Endodermal cell (in vitro differentiated cells): ENCODE measurements around the gene HIC1. TPM values are rescaled to one million over a fixed set of nuclear protein-coding genes. Genes with fewer than 3 reads are reported as not detected.

Source experiments
- DNase-seq: peaks from one replicate; pipeline ENCODE4 v3.0.0-alpha.2; 2017
- H3K27ac ChIP-seq: 2 replicates; pipeline ENCODE4 v1.5.1; 2013; ENCODE audit warnings: mild to moderate bottlenecking, low read depth, low read length, moderate library complexity
- H3K27me3 ChIP-seq: 2 replicates; pipeline ENCODE4 v1.6.1; 2013; ENCODE audit warnings: mild to moderate bottlenecking, low read length, moderate library complexity; ENCODE audit not compliant: insufficient read depth, control insufficient read depth, poor library complexity, severe bottlenecking
- H3K36me3 ChIP-seq: 2 replicates; pipeline ENCODE4 v1.7.0; 2013; ENCODE audit warnings: mild to moderate bottlenecking, low read length, moderate library complexity; ENCODE audit not compliant: control insufficient read depth, insufficient read depth
- H3K4me1 ChIP-seq: one replicate; pipeline ENCODE4 v1.7.0; 2013; ENCODE audit warnings: low read length; ENCODE audit not compliant: control insufficient read depth, insufficient read depth
- H3K4me3 ChIP-seq: 2 replicates; pipeline ENCODE4 v1.5.1; 2013; ENCODE audit warnings: mild to moderate bottlenecking, low read length, moderate library complexity
- H3K9ac ChIP-seq: 2 replicates; pipeline ENCODE4 v1.6.1; 2013; ENCODE audit warnings: mild to moderate bottlenecking, low read length, moderate library complexity; ENCODE audit not compliant: poor library complexity, severe bottlenecking; ENCODE audit errors: extremely low read depth
- H3K9me3 ChIP-seq: 2 replicates; pipeline ENCODE4 v1.6.1; 2013; ENCODE audit warnings: mild to moderate bottlenecking, low read length, moderate library complexity; ENCODE audit not compliant: control insufficient read depth
- H3K27ac Mint-ChIP-seq: 2 replicates; pipeline ENCODE4 v1.8.0; 2020; ENCODE audit warnings: mixed read lengths
- H3K27me3 Mint-ChIP-seq: 2 replicates; pipeline ENCODE4 v1.8.0; 2021; ENCODE audit warnings: mild to moderate bottlenecking, mixed read lengths; ENCODE audit not compliant: insufficient read depth
- H3K36me3 Mint-ChIP-seq: 2 replicates; pipeline ENCODE4 v1.8.0; 2020; ENCODE audit warnings: low read depth, mixed read lengths
- H3K4me1 Mint-ChIP-seq: 2 replicates; pipeline ENCODE4 v1.8.0; 2020; ENCODE audit warnings: mixed read lengths
- H3K4me3 Mint-ChIP-seq: 2 replicates; pipeline ENCODE4 v1.8.0; 2020; ENCODE audit warnings: mild to moderate bottlenecking, moderate library complexity, mixed read lengths
- H3K9me3 Mint-ChIP-seq: 2 replicates; pipeline ENCODE4 v1.8.0; 2020; ENCODE audit warnings: mild to moderate bottlenecking, mixed read lengths
- CTCF ChIP-seq: fragments of 200-600 bp; sonication (generic); conservative IDR thresholded peaks from 2 replicates; pipeline ENCODE4 v1.5.0; 2021; ENCODE audit warnings: antibody characterized with exemption, mild to moderate bottlenecking
- WGBS, 2 experiments: methylation state at CpG; one replicate each; pipeline versions ENCODE4 v1.1.5 to v1.1.7; 2013; ENCODE audit warnings: missing lambda C conversion rate in 2 of 2, mixed read lengths in 1 of 2; ENCODE audit not compliant: insufficient coverage in 1 of 2, insufficient read length in 1 of 2; 5-methylcytosine and 5-hydroxymethylcytosine counted together
- total RNA-seq, 2 donors: library from RNA; stranded (reverse); fragmentation: NEBNext Ultra II Directional in 1 of 2; extraction: Animal tissue kit (Norgen Biotek cat#: 25700) in 1 of 2; gene quantifications; 2 replicates in 1 of 2; 3 replicates in 1 of 2; pipeline ENCODE4 v1.2.1, GENCODE V29; 2021

HIC1 gene
- total RNA-seq, 2 donors from 2014 or later: 0.13 to 0.57 TPM

- TF ChIP-seq CTCF: no peak
- Mint-ChIP-seq H3K4me3 (peak overlapping the region; percentile 84), H3K27me3 (peaks cover 27% of the 10 kb centered on the region), H3K36me3 (peaks cover 27% of the 10 kb centered on the region), H3K27ac (peak overlapping the region; percentile 70), H3K4me1 (peaks cover 19% of the 10 kb centered on the region), H3K9me3 (no peaks in the 10 kb centered on the region)
- 96 to 100% methylated on average over 4 to 5 of the region's 5 CpGs for WGBS, 2 experiments
- Histone ChIP-seq H3K9ac (peak overlapping the region; percentile 70), H3K9me3 (no peaks in the 10 kb centered on the region), H3K4me3 (peak overlapping the region; percentile 93), H3K4me1 (peaks cover 7% of the 10 kb centered on the region), H3K27ac (no peak overlapping the region), H3K36me3 (peaks cover 46% of the 10 kb centered on the region), H3K27me3 (no peaks in the 10 kb centered on the region)
- DNase-seq: no peak
Observed at GRCh38 chr17:2042933-2043332, 12.0 kb upstream of the HIC1 start.

- no peak overlapping the region for H3K27ac Mint-ChIP-seq
- no peaks in the 10 kb centered on the region for H3K9me3 Mint-ChIP-seq
- DNase-seq: no peak
- peaks cover 34% of the 10 kb centered on the region for H3K27me3 Mint-ChIP-seq
- no peak overlapping the region for H3K4me3 ChIP-seq
- H3K27me3 ChIP-seq: no peaks in the 10 kb centered on the region
- peak overlapping the region; percentile 84 for H3K4me3 Mint-ChIP-seq
- no peak for TF ChIP-seq CTCF
- H3K9me3 ChIP-seq: no peaks in the 10 kb centered on the region
- H3K27ac ChIP-seq: no peak overlapping the region
- H3K36me3 ChIP-seq: peaks cover 46% of the 10 kb centered on the region
- H3K4me1 Mint-ChIP-seq: peaks cover 25% of the 10 kb centered on the region
- peaks cover 20% of the 10 kb centered on the region for H3K36me3 Mint-ChIP-seq
- H3K9ac ChIP-seq: no peak overlapping the region
- 95 to 98% methylated on average over 6 of the region's 6 CpGs for WGBS, 2 experiments
- H3K4me1 ChIP-seq: peaks cover 9% of the 10 kb centered on the region
Observed at GRCh38 chr17:2043785-2044184, 11.1 kb upstream of the HIC1 start.

GRCh38 chr17:2044263-2044894, 10.5 kb upstream of the HIC1 start:
- H3K9ac ChIP-seq: no peak overlapping the region
- Mint-ChIP-seq H3K27ac (no peak overlapping the region), H3K9me3 (no peaks in the 10 kb centered on the region), H3K4me3 (no peak overlapping the region), H3K4me1 (peaks cover 30% of the 10 kb centered on the region), H3K27me3 (peaks cover 39% of the 10 kb centered on the region), H3K36me3 (peaks cover 19% of the 10 kb centered on the region)
- no peaks in the 10 kb centered on the region for H3K27me3 ChIP-seq
- H3K9me3 ChIP-seq: no peaks in the 10 kb centered on the region
- H3K27ac ChIP-seq: no peak overlapping the region
- H3K36me3 ChIP-seq: peaks cover 46% of the 10 kb centered on the region
- DNase-seq: no peak
- H3K4me1 ChIP-seq: peaks cover 9% of the 10 kb centered on the region
- TF ChIP-seq CTCF: no peak
- no peak overlapping the region for H3K4me3 ChIP-seq
- 96 to 100% methylated on average over 2 to 4 of the region's 5 CpGs for WGBS, 2 experiments
